PC-9 (cell line): ENCODE measurements around the gene CDKN1C. TPM values are rescaled to one million over a fixed set of nuclear protein-coding genes. Genes with fewer than 3 reads are reported as not detected.

Experiments
- BruUV-seq: library from RNA; stranded (reverse); fragments of 400-500 nt; replicated peaks from 2 replicates; lab custom pipeline; 2021; lab: Mats Ljungman, UMichigan
- CTCF ChIA-PET: fragments of 300-600 bp; sonication (Branson Sonifier 250); formaldehyde crosslinking; loops from one replicate; lab custom pipeline; 2022; ENCODE audit warnings: antibody characterized with exemption; lab: Charles Lee
- POLR2A ChIA-PET: fragments of 300-600 bp; sonication (Branson Sonifier 250); formaldehyde crosslinking; loops from one replicate; lab custom pipeline; 2022; ENCODE audit warnings: antibody characterized with exemption; ENCODE audit not compliant: unreplicated experiment; lab: Charles Lee
- DNase-seq, 2 experiments: peaks; one replicate each; pipeline versions ENCODE4 v3.0.0 to v3.0.0-alpha.2; 2015 to 2022; ENCODE audit warnings: mixed read lengths in 1 of 2
- H2AFZ ChIP-seq: fragments of 200-600 bp; sonication (generic); 2 replicates; pipeline ENCODE4 v1.8.1; 2017; ENCODE audit warnings: antibody characterized with exemption
- H3F3A ChIP-seq: fragments of 200-600 bp; sonication (generic); 2 replicates; pipeline ENCODE4 v1.8.1; 2017; ENCODE audit warnings: antibody characterized with exemption, mild to moderate bottlenecking, low read depth; ENCODE audit not compliant: insufficient read depth
- H3K27ac ChIP-seq: fragments of 200-600 bp; sonication (generic); 2 replicates; pipeline ENCODE4 v1.6.1; 2016; ENCODE audit warnings: mixed run types
- H3K27me3 ChIP-seq: fragments of 200-600 bp; sonication (generic); 2 replicates; pipeline ENCODE4 v1.6.1; 2016; ENCODE audit warnings: low read depth, mixed run types; ENCODE audit not compliant: insufficient read depth
- H3K36me3 ChIP-seq: fragments of 200-600 bp; sonication (generic); 2 replicates; pipeline ENCODE4 v1.6.1; 2016; ENCODE audit warnings: low read depth, mixed run types
- H3K4me1 ChIP-seq: fragments of 200-600 bp; sonication (generic); replicated peaks from 2 replicates; pipeline ENCODE4 v1.6.1; 2016; ENCODE audit warnings: mixed run types; ENCODE audit not compliant: insufficient read depth
- H3K4me2 ChIP-seq: fragments of 200-600 bp; sonication (generic); 2 replicates; pipeline ENCODE4 v1.6.1; 2017; ENCODE audit warnings: mixed run types
- H3K4me3 ChIP-seq: fragments of 200-600 bp; sonication (generic); 2 replicates; pipeline ENCODE4 v1.6.1; 2016; ENCODE audit warnings: mixed run types
- H3K79me2 ChIP-seq: fragments of 200-600 bp; sonication (generic); 2 replicates; pipeline ENCODE4 v1.6.1; 2017; ENCODE audit warnings: low read depth, mixed run types
- H3K9me2 ChIP-seq: fragments of 200-600 bp; sonication (generic); 2 replicates; pipeline ENCODE4 v1.8.1; 2017; ENCODE audit warnings: mild to moderate bottlenecking; ENCODE audit not compliant: insufficient read depth
- H3K9me3 ChIP-seq: fragments of 200-600 bp; sonication (generic); 2 replicates; pipeline ENCODE4 v1.8.1; 2016; ENCODE audit warnings: low read depth; ENCODE audit not compliant: insufficient read depth
- H4K20me1 ChIP-seq: fragments of 200-600 bp; sonication (generic); 2 replicates; pipeline ENCODE4 v1.8.1; 2017; ENCODE audit not compliant: insufficient read depth
- EZH2 ChIP-seq: fragments of 200-600 bp; sonication (generic); IDR thresholded peaks from 2 replicates; pipeline ENCODE4 v1.8.0; 2017; ENCODE audit warnings: antibody characterized with exemption, low read depth
- intact Hi-C: fragments of 100-400 bp; cut with micrococcal nuclease; formaldehyde crosslinking; loops from one replicate; pipeline ENCODE4 v1.10.0; 2022; ENCODE audit not compliant: unreplicated experiment
- total RNA-seq: library from RNA; stranded (reverse); gene quantifications from 2 replicates; pipeline ENCODE4 v1.2.3, GENCODE V29; 2021
- TF ChIP-seq, protein P1 (sequence below): fragments of 200-600 bp; sonication (generic); conservative IDR thresholded peaks from 2 replicates; pipeline ENCODE4 v1.6.1; 2017; ENCODE audit warnings: mixed run types, antibody characterized with exemption, mild to moderate bottlenecking, moderate library complexity

Gene CDKN1C
- total RNA-seq, 1 experiment from 2014 or later: 5.1 TPM

DNA sequence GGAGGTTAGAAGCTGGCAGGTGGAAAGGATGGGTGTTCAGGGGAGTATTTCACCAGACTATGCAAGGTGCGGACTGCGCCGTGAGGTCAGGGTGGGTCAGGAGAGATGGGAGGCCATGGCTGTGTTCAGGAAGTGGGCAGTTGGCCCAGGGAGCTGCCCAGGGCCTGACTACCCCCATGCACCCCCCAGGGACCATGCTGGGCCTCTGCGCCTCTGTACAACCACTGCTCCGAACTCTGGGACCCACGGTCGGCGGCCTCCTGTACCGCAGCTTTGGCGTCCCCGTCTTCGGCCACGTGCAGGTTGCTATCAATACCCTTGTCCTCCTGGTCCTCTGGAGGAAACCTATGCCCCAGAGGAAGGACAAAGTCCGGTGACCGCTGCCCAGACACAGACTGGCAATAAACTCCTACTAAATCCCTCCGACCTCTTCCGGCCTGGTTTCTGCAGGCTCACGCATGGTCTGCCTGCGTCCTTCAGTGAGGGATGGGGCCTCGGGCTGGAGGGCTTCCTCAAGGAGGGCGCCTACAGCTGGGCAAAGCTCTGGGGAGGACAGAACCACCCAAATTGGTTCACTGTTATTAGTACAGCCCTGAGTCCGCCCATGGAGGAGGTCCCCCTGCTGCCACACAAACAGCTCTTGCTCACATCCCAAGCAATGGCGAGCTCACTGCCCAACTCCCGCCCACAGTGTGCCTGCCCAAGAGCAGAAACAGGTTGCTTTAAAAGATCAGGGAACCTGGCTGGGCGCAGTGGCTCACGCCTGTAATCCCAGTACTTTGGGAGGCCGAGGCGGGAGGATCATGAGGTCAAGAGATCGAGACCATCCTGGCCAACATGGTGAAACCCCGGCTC lies 39.5 kb upstream of the CDKN1C start:
- ChIA-PET CTCF (no interaction called here), POLR2A (interaction anchor here (0.6 kb wide), 1 partner anchor 1137 kb away, joined by 4 read pairs; no protein-coding TSS in a partner anchor)
- no peaks in the 10 kb centered on the region for H3K9me2 ChIP-seq
- H3K4me1 ChIP-seq: peaks cover 23% of the 10 kb centered on the region
- intact Hi-C loops: no loop called here
- no TSS peak for BruUV-seq
- peaks cover 4% of the 10 kb centered on the region; the same call in 1 of the 2 replicates for H3F3A ChIP-seq
- peaks cover 5% of the 10 kb centered on the region; the same call in 1 of the 2 replicates for H4K20me1 ChIP-seq
- H3K27me3 ChIP-seq: no peaks in the 10 kb centered on the region
- no peak for DNase-seq
- no peaks in the 10 kb centered on the region for H3K9me3 ChIP-seq
- no peak overlapping the region for H3K4me3 ChIP-seq
- H3K4me2 ChIP-seq: peak overlapping the region; percentile 57
- H2AFZ ChIP-seq: no peak overlapping the region
- H3K36me3 ChIP-seq: no peaks in the 10 kb centered on the region
- peak overlapping the region; percentile 35; the same call in 1 of the 2 replicates for H3K27ac ChIP-seq
- peaks cover 28% of the 10 kb centered on the region for H3K79me2 ChIP-seq
- no peak for TF ChIP-seq EZH2
- TF ChIP-seq, protein P1, sequence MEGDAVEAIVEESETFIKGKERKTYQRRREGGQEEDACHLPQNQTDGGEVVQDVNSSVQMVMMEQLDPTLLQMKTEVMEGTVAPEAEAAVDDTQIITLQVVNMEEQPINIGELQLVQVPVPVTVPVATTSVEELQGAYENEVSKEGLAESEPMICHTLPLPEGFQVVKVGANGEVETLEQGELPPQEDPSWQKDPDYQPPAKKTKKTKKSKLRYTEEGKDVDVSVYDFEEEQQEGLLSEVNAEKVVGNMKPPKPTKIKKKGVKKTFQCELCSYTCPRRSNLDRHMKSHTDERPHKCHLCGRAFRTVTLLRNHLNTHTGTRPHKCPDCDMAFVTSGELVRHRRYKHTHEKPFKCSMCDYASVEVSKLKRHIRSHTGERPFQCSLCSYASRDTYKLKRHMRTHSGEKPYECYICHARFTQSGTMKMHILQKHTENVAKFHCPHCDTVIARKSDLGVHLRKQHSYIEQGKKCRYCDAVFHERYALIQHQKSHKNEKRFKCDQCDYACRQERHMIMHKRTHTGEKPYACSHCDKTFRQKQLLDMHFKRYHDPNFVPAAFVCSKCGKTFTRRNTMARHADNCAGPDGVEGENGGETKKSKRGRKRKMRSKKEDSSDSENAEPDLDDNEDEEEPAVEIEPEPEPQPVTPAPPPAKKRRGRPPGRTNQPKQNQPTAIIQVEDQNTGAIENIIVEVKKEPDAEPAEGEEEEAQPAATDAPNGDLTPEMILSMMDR: no peak

DNA sequence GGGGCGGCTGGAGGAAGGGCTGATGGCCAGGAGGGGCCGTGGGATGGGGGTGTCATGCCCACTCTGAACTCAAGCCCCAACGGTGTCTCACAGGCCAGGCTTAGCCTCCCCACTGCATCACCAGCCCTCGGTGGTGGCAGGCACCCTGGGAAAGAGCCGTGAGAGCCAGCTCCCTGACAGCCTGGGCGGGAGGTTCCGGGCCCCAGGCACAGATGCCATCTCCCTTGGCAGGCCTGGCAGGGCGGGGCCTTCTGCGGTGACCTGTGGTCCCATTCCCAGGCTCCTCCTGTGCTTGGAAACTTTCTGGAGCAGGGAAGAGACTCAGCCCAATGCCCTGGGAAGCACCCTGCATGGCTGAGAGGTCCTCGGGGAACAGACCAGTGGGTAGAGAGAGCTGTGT lies 38.8 kb upstream of the CDKN1C start:
- H3K79me2 ChIP-seq: peaks cover 28% of the 10 kb centered on the region
- H3K9me3 ChIP-seq: no peaks in the 10 kb centered on the region
- H3K4me1 ChIP-seq: peaks cover 23% of the 10 kb centered on the region
- DNase-seq: peak; percentile 65 to 80
- POLR2A ChIA-PET: interaction anchor here (0.5 to 0.6 kb wide), 3 partner anchors 9 to 1136 kb away, joined by 3 to 4 read pairs (median 4); no protein-coding TSS in a partner anchor
- no peaks in the 10 kb centered on the region for H3F3A ChIP-seq
- no TSS peak for BruUV-seq
- no peaks in the 10 kb centered on the region for H3K9me2 ChIP-seq
- no peaks in the 10 kb centered on the region for H3K36me3 ChIP-seq
- no peaks in the 10 kb centered on the region for H3K27me3 ChIP-seq
- H3K27ac ChIP-seq: peak overlapping the region; percentile 50; the same call in 1 of the 2 replicates
- CTCF ChIA-PET: no interaction called here
- peaks cover 5% of the 10 kb centered on the region; the same call in 1 of the 2 replicates for H4K20me1 ChIP-seq
- TF ChIP-seq EZH2: no peak
- TF ChIP-seq, protein P1: no peak
- H3K4me3 ChIP-seq: no peak overlapping the region
- intact Hi-C loops: no loop called here
- H2AFZ ChIP-seq: no peak overlapping the region
- H3K4me2 ChIP-seq: peak overlapping the region; percentile 57

DNA sequence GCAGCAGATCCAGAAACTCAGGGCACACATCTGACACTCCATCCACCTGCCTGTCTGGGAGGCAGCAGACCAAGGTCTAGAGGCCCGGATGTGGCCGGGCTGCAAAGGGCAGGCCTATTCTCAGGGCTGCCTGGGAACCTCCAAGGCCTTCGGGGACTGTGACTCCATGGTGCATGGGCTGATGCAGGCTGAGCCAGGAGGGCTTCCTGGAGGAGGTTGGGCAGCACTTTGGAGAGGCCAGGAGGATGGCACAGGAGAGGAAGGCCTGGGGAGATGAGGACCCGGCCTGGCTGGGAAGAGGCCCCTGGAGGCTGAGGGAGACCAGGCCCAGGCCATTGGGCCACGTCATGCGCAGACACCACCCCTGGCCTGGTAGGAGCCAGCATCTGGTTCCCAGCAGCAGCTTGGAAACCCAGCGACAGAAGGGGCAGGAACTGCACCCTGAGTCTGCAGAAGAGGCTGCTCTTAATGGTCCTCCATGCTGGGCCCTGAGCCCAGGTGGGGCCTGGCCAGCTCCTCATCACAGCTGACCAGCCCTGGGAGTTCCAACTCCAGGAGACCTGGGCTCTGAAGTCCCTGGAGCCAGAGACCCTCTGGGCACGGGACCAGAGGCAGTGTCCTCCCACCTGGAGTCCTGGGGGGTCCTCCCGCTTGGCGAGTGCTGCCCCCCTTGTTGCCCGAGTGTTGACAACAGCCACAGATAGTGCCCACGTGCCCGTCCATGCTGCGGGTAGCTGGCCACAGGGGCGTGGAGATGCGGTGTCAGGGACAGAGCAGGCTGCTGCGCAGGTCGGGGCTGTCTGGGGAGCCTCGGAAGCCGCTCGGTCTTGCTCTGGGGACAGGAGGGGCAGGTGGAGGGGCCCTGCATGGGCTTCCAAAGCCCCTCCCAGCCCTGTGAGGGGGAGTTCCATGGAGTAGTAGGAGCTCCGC lies 38.1 kb upstream of the CDKN1C start:
- Histone ChIP-seq H3K36me3 (no peaks in the 10 kb centered on the region), H3K79me2 (peaks cover 25% of the 10 kb centered on the region), H2AFZ (no peak overlapping the region), H3K27me3 (no peaks in the 10 kb centered on the region), H3K27ac (peak overlapping the region; percentile 50; the same call in 1 of the 2 replicates), H3F3A (no peaks in the 10 kb centered on the region), H3K4me1 (peaks cover 23% of the 10 kb centered on the region), H3K4me3 (no peak overlapping the region), H4K20me1 (peaks cover 5% of the 10 kb centered on the region; the same call in 1 of the 2 replicates), H3K9me2 (no peaks in the 10 kb centered on the region), H3K9me3 (no peaks in the 10 kb centered on the region), H3K4me2 (peak overlapping the region; percentile 57; the same call in 1 of the 2 replicates)
- intact Hi-C loops: no loop called here
- ChIA-PET POLR2A (interaction anchor here (0.5 to 0.6 kb wide), 2 partner anchors 10 to 12 kb away, joined by 3 to 4 read pairs; no protein-coding TSS in a partner anchor), CTCF (no interaction called here)
- TF ChIP-seq EZH2: no peak
- TF ChIP-seq, protein P1: no peak
- BruUV-seq: no TSS peak
- no peak for DNase-seq
